H9 (cell line): ENCODE results near the gene RNF5. TPM values are rescaled to one million over a fixed set of nuclear protein-coding genes. Genes with fewer than 3 reads are reported as not detected.

Source experiments
- DNase-seq: peaks from one replicate; pipeline ENCODE4 v3.0.0-alpha.2; 2017
- H2AFZ ChIP-seq: one replicate; pipeline ENCODE4 v1.6.1; 2013; ENCODE audit warnings: mild to moderate bottlenecking, low read length, control low read depth, moderate library complexity
- H2AK5ac ChIP-seq: 2 replicates; pipeline ENCODE4 v1.6.1; 2013; ENCODE audit warnings: low read length, control low read depth, mixed read lengths; ENCODE audit not compliant: insufficient read length
- H2BK120ac ChIP-seq: one replicate; pipeline ENCODE4 v1.6.1; 2013; ENCODE audit warnings: low read depth, mild to moderate bottlenecking, low read length, control low read depth, inconsistent platforms; ENCODE audit not compliant: poor library complexity, severe bottlenecking
- H2BK12ac ChIP-seq: 2 replicates; pipeline ENCODE4 v1.6.1; 2013; ENCODE audit warnings: low read length, control low read depth, mixed read lengths, low read depth; ENCODE audit not compliant: insufficient read length
- H2BK15ac ChIP-seq: 2 replicates; pipeline ENCODE4 v1.6.1; 2013; ENCODE audit warnings: low read depth, low read length, control low read depth
- H2BK20ac ChIP-seq: one replicate; pipeline ENCODE4 v1.6.1; 2013; ENCODE audit warnings: low read depth, mild to moderate bottlenecking, low read length, control low read depth, inconsistent platforms; ENCODE audit not compliant: poor library complexity, severe bottlenecking
- H2BK5ac ChIP-seq: 2 replicates; pipeline ENCODE4 v1.6.1; 2013; ENCODE audit warnings: low read length, control low read depth, mixed read lengths; ENCODE audit not compliant: insufficient read length
- H3K14ac ChIP-seq: 2 replicates; pipeline ENCODE4 v1.6.1; 2013; ENCODE audit warnings: low read length, control low read depth; ENCODE audit not compliant: insufficient read depth
- H3K18ac ChIP-seq: 2 replicates; pipeline ENCODE4 v1.6.1; 2013; ENCODE audit warnings: low read depth, mild to moderate bottlenecking, mixed read lengths, low read length, control low read depth; ENCODE audit not compliant: insufficient read length
- H3K23ac ChIP-seq: 2 replicates; pipeline ENCODE4 v1.6.1; 2013; ENCODE audit warnings: low read length, control low read depth, mixed read lengths, low read depth; ENCODE audit not compliant: insufficient read length
- H3K23me2 ChIP-seq: 2 replicates; pipeline ENCODE4 v1.6.1; 2013; ENCODE audit warnings: low read depth, mild to moderate bottlenecking, mixed read lengths, low read length, control low read depth; ENCODE audit not compliant: insufficient read length, poor library complexity, severe bottlenecking
- H3K27ac ChIP-seq: 2 replicates; pipeline ENCODE4 v1.5.1; 2013; ENCODE audit warnings: low read length, control low read depth, mixed read lengths, low read depth; ENCODE audit not compliant: insufficient read length
- H3K27me3 ChIP-seq: 2 replicates; pipeline ENCODE4 v1.6.1; 2013; ENCODE audit warnings: low read length, control low read depth, inconsistent platforms; ENCODE audit not compliant: insufficient read depth
- H3K4ac ChIP-seq: 2 replicates; pipeline ENCODE4 v1.6.1; 2013; ENCODE audit warnings: low read depth, mild to moderate bottlenecking, control low read depth, inconsistent platforms, low read length, moderate library complexity
- H3K4me1 ChIP-seq: 2 replicates; pipeline ENCODE4 v1.6.1; 2013; ENCODE audit warnings: low read length, control low read depth, inconsistent platforms; ENCODE audit not compliant: insufficient read depth
- H3K4me2 ChIP-seq: 2 replicates; pipeline ENCODE4 v1.6.1; 2013; ENCODE audit warnings: low read length, control low read depth, mixed read lengths; ENCODE audit not compliant: insufficient read length, insufficient read depth
- H3K56ac ChIP-seq: 2 replicates; pipeline ENCODE4 v1.6.1; 2013; ENCODE audit warnings: low read depth, mild to moderate bottlenecking, mixed read lengths, low read length, control low read depth; ENCODE audit not compliant: insufficient read length
- H3K79me1 ChIP-seq: 2 replicates; pipeline ENCODE4 v1.6.1; 2013; ENCODE audit warnings: low read depth, mild to moderate bottlenecking, moderate library complexity, low read length, control low read depth, inconsistent platforms; ENCODE audit not compliant: insufficient read depth, poor library complexity, severe bottlenecking
- H3K79me2 ChIP-seq: 2 replicates; pipeline ENCODE4 v1.6.1; 2013; ENCODE audit warnings: low read length, control low read depth, inconsistent platforms; ENCODE audit not compliant: insufficient read depth
- H3K9ac ChIP-seq: 2 replicates; pipeline ENCODE4 v1.6.1; 2013; ENCODE audit warnings: low read length, control low read depth, mixed read lengths; ENCODE audit not compliant: insufficient read length; ENCODE audit errors: extremely low read depth
- H3K9me3 ChIP-seq: one replicate; pipeline ENCODE4 v1.6.1; 2013; ENCODE audit warnings: low read depth, low read length, inconsistent platforms; ENCODE audit not compliant: control insufficient read depth
- H3T11ph ChIP-seq: one replicate; pipeline ENCODE4 v1.6.1; 2013; ENCODE audit warnings: mild to moderate bottlenecking, low read length, control low read depth, inconsistent platforms
- H4K20me1 ChIP-seq: one replicate; pipeline ENCODE4 v1.6.1; 2013; ENCODE audit not compliant: control insufficient read depth, insufficient read length, insufficient read depth
- H4K5ac ChIP-seq: 2 replicates; pipeline ENCODE4 v1.6.1; 2013; ENCODE audit warnings: low read depth, mild to moderate bottlenecking, mixed read lengths, low read length, control low read depth; ENCODE audit not compliant: insufficient read length
- H4K8ac ChIP-seq: replicated peaks from 2 replicates; pipeline ENCODE4 v1.6.1; 2013; ENCODE audit warnings: low read length, control low read depth, mixed read lengths, low read depth; ENCODE audit not compliant: insufficient read length
- H4K91ac ChIP-seq: 2 replicates; pipeline ENCODE4 v1.6.1; 2013; ENCODE audit warnings: low read depth, mild to moderate bottlenecking, moderate library complexity, mixed read lengths, low read length, control low read depth; ENCODE audit not compliant: insufficient read length
- H3K27ac Mint-ChIP-seq, 3 experiments: 2 replicates in 2 of 3; 3 replicates in 1 of 3; pipeline ENCODE4 v1.8.0; 2020 to 2021; ENCODE audit warnings: mixed read lengths in 3 of 3, mild to moderate bottlenecking in 1 of 3, moderate library complexity in 1 of 3
- H3K27me3 Mint-ChIP-seq: 2 replicates; pipeline ENCODE4 v1.8.0; 2021; ENCODE audit warnings: low read depth, mild to moderate bottlenecking, moderate library complexity, mixed read lengths
- H3K36me3 Mint-ChIP-seq, 3 experiments: 2 replicates in 2 of 3; 3 replicates in 1 of 3; pipeline ENCODE4 v1.8.0; 2020 to 2021; ENCODE audit warnings: low read depth in 3 of 3, mixed read lengths in 3 of 3; ENCODE audit not compliant: insufficient read depth in 1 of 3
- H3K4me1 Mint-ChIP-seq, 2 experiments: 2 replicates each; pipeline ENCODE4 v1.8.0; 2020; ENCODE audit warnings: mixed read lengths in 2 of 2
- H3K4me3 Mint-ChIP-seq, 2 experiments: 2 replicates in 1 of 2; 3 replicates in 1 of 2; pipeline ENCODE4 v1.8.0; 2020 to 2021; ENCODE audit warnings: mild to moderate bottlenecking in 2 of 2, mixed read lengths in 2 of 2, moderate library complexity in 1 of 2
- H3K9me3 Mint-ChIP-seq, 2 experiments: 2 replicates in 1 of 2; 3 replicates in 1 of 2; pipeline ENCODE4 v1.8.0; 2020; ENCODE audit warnings: mild to moderate bottlenecking in 2 of 2, mixed read lengths in 2 of 2, moderate library complexity in 1 of 2
- WGBS: extraction: QIAGEN DNeasy Blood & Tissue Kit; methylation state at CpG from one replicate; pipeline ENCODE4 v1.1.7; 2013; ENCODE audit warnings: missing lambda C conversion rate, low lambda C conversion rate, mixed read lengths; ENCODE audit not compliant: insufficient read length; ENCODE audit errors: extremely low coverage; 5-methylcytosine and 5-hydroxymethylcytosine counted together
- total RNA-seq: library from RNA; stranded (reverse); gene quantifications from 2 replicates; pipeline ENCODE4 v1.2.1, GENCODE V29; 2021
- TF ChIP-seq, protein P1 (sequence below): fragments of 200-600 bp; sonication (generic); conservative IDR thresholded peaks from 3 replicates; pipeline ENCODE4 v1.8.0; 2021; ENCODE audit warnings: antibody characterized with exemption, mild to moderate bottlenecking

The RNF5 gene
- total RNA-seq, 1 experiment from 2014 or later: 116 TPM

DNA sequence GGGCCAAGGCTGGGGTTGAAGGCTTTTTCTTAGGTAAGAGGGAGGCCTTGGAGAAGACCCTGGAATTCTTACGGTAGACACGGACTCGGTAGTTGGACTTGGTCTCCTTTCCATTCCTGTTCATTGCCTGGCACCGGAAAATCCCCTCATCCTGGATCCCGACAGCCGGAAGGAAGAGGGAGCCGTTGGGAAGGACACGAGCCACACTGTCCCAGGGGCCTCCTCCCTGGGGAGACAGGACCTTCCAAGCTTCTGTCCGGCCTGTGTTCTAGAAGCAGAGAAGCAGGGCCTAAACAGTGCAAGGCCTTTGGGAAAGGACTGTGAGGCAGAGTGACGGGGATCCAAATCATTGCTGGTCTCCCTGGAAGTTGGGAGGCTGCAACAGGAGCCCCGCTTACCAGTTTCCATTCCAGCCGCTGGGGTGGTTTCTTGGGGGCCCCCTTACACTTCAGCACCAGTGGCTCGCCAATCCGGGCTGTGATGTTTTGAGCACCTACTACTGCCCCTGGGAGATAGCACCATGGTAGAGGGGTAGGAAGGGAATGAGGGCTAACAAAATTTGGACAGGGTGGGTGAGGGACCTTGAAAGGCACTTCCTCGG lies 5.4 kb downstream of the RNF5 start:
- no peak overlapping the region for H4K91ac ChIP-seq
- Mint-ChIP-seq H3K27ac (no peak overlapping the region; a peak in 2 of 7 replicates), H3K9me3 (no peaks in the 10 kb centered on the region; a peak in 1 of 5 replicates), H3K36me3 (peaks cover 34 to 82% (median 68%) of the 10 kb centered on the region in 3 experiments), H3K27me3 (no peaks in the 10 kb centered on the region; the same call in 1 of the 2 replicates), H3K4me1 (peaks cover 18 to 32% of the 10 kb centered on the region in 2 experiments), H3K4me3 (no peak overlapping the region)
- no peak overlapping the region for H2BK15ac ChIP-seq
- H4K20me1 ChIP-seq: no peaks in the 10 kb centered on the region
- no peaks in the 10 kb centered on the region for H3K79me1 ChIP-seq
- H3K23me2 ChIP-seq: peaks cover 5% of the 10 kb centered on the region
- no peak overlapping the region for H3K9ac ChIP-seq
- no peaks in the 10 kb centered on the region for H3K27me3 ChIP-seq
- no peak overlapping the region for H2BK5ac ChIP-seq
- no peak overlapping the region for H3T11ph ChIP-seq
- H3K27ac ChIP-seq: no peak overlapping the region
- no peak overlapping the region for H2BK120ac ChIP-seq
- peaks cover 4% of the 10 kb centered on the region; the same call in 1 of the 2 replicates for H3K79me2 ChIP-seq
- no peaks in the 10 kb centered on the region for H3K9me3 ChIP-seq
- no peak overlapping the region for H2AFZ ChIP-seq
- H3K4ac ChIP-seq: no peak overlapping the region
- H3K4me1 ChIP-seq: no peaks in the 10 kb centered on the region
- H4K8ac ChIP-seq: no peak overlapping the region
- no peak overlapping the region for H3K56ac ChIP-seq
- DNase-seq: no peak
- no peak overlapping the region for H3K4me2 ChIP-seq
- WGBS: no CpG with 5 or more reads among the region's 15 CpGs
- no peak overlapping the region for H2BK20ac ChIP-seq
- H2AK5ac ChIP-seq: no peak overlapping the region
- H3K23ac ChIP-seq: no peak overlapping the region
- TF ChIP-seq, protein P1, sequence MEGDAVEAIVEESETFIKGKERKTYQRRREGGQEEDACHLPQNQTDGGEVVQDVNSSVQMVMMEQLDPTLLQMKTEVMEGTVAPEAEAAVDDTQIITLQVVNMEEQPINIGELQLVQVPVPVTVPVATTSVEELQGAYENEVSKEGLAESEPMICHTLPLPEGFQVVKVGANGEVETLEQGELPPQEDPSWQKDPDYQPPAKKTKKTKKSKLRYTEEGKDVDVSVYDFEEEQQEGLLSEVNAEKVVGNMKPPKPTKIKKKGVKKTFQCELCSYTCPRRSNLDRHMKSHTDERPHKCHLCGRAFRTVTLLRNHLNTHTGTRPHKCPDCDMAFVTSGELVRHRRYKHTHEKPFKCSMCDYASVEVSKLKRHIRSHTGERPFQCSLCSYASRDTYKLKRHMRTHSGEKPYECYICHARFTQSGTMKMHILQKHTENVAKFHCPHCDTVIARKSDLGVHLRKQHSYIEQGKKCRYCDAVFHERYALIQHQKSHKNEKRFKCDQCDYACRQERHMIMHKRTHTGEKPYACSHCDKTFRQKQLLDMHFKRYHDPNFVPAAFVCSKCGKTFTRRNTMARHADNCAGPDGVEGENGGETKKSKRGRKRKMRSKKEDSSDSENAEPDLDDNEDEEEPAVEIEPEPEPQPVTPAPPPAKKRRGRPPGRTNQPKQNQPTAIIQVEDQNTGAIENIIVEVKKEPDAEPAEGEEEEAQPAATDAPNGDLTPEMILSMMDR: no peak
- no peak overlapping the region for H3K14ac ChIP-seq
- H3K18ac ChIP-seq: no peak overlapping the region
- no peak overlapping the region for H4K5ac ChIP-seq
- no peak overlapping the region for H2BK12ac ChIP-seq
